Mammary epithelial cell (primary cell): ENCODE results near the gene FAM124B.

ENCODE experiments used
- CTCF ChIP-seq, 2 donors: IDR thresholded peaks in 1 of 2; conservative IDR thresholded peaks in 1 of 2; 2 replicates each; pipeline ENCODE4 v1.5.1; 2011 to 2012; ENCODE audit warnings: inconsistent platforms in 2 of 2, low read length in 2 of 2, mild to moderate bottlenecking in 2 of 2, control low read depth in 1 of 2, low read depth in 1 of 2; ENCODE audit not compliant: insufficient read depth in 1 of 2; ENCODE audit errors: extremely low read depth in 1 of 2
- EZH2 ChIP-seq: IDR thresholded peaks from 2 replicates; pipeline ENCODE4 v1.6.1; 2012; ENCODE audit warnings: low read length, inconsistent platforms, borderline replicate concordance

GRCh38 chr2:224360801-224361251 lies 41.1 kb downstream of the FAM124B start:
- TF ChIP-seq CTCF (conservative IDR thresholded peaks at IDR 0.05 in 1 of 2, IDR thresholded peaks at IDR 0.05 in 1 of 2; ENCODE audit: extremely low read depth in 1 of 2, insufficient read depth in 1 of 2, low read depth in 1 of 2, low read length in 2 of 2) (no peak), EZH2 (no peak)
